ENCODE results near the gene GLT6D1. TPM values are rescaled to one million over a fixed set of nuclear protein-coding genes. Genes with fewer than 3 reads are reported as not detected.

Gene GLT6D1
- total and polyA plus RNA-seq, 2 of the 13 experiments (the other 11 are each of a cell fraction or from before 2014, with no cell fraction given) = not detected

DNA sequence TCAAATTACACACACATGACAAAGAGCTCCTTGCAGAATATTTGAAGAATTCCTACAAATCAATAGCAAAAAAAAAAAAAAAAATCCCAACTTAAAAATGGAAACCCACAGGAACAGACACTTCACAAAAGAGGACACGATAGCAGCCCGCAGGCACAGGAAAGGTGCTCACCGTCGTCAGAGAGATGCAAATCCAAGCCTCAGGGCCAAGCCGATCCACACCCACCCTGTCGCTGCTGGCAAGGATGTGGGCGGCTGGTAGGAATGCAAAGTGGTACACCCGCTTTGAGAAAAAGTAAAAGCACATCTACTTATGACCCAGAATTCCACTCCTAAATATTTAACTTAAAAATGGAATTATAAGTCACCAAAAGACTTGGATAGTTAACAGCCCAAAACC lies 34.6 kb upstream of the GLT6D1 start:
- no peak overlapping the region for H3K4me2 ChIP-seq (ENCODE audit: low read depth, low read length)
- no peak overlapping the region for H2AFZ ChIP-seq (ENCODE audit: low read length)
- no TSS peak for BruUV-seq (replicated peaks)
- H3K27me3 ChIP-seq (ENCODE audit: control insufficient read depth in 1 of 2, insufficient read depth in 2 of 2, low read length in 2 of 2) = peaks cover 5 to 39% of the 10 kb centered on the region in 2 experiments; a peak in 4 of 5 replicates
- H3K36me3 ChIP-seq (replicated peaks in 1 of 2; ENCODE audit: control insufficient read depth in 1 of 2, insufficient read depth in 2 of 2, low read length in 2 of 2) = no peaks in the 10 kb centered on the region
- no peak overlapping the region for H3K27ac ChIP-seq (ENCODE audit: extremely low read length, insufficient read depth, low read length)
- H3K4me1 ChIP-seq (ENCODE audit: insufficient read depth, low read length) = no peaks in the 10 kb centered on the region
- in situ Hi-C loops (cut with HindIII; ENCODE audit: extremely low pct_ligation_motif_present, low pct_unique_long_range_greater_than_20kb) = no loop called here
- H3K9me3 ChIP-seq (ENCODE audit: low read length) = no peaks in the 10 kb centered on the region
- intact Hi-C loops (cut with micrococcal nuclease; ENCODE audit: unreplicated experiment) = no loop called here
- ATAC-seq (no peak), FAIRE-seq (no peak), DNase-seq (ENCODE audit: low spot score) (no peak)
- no peak overlapping the region for H3K4me3 ChIP-seq (replicated peaks in 1 of 3; ENCODE audit: insufficient read depth in 1 of 3, low read depth in 2 of 3, low read length in 3 of 3)
- H4K20me1 ChIP-seq (ENCODE audit: insufficient read depth, low read length) = 0 out of 2 replicates have a peak, but pooled peaks cover 2% of the 10 kb centered on the region
- POLR2A ChIA-PET = no interaction called here
- CTCF ChIA-PET (ENCODE audit: low intra/inter-chr PET ratio, low total read pairs) = no interaction called here
- 41% methylated on average over 8 of the region's 8 CpGs for WGBS (ENCODE audit: low lambda C conversion rate)
- no peaks in the 10 kb centered on the region for H3K79me2 ChIP-seq (ENCODE audit: insufficient read depth, low read length)
- no peak overlapping the region for H3K9ac ChIP-seq (ENCODE audit: insufficient read depth, low read depth, low read length)
- TF ChIP-seq, protein P1, sequence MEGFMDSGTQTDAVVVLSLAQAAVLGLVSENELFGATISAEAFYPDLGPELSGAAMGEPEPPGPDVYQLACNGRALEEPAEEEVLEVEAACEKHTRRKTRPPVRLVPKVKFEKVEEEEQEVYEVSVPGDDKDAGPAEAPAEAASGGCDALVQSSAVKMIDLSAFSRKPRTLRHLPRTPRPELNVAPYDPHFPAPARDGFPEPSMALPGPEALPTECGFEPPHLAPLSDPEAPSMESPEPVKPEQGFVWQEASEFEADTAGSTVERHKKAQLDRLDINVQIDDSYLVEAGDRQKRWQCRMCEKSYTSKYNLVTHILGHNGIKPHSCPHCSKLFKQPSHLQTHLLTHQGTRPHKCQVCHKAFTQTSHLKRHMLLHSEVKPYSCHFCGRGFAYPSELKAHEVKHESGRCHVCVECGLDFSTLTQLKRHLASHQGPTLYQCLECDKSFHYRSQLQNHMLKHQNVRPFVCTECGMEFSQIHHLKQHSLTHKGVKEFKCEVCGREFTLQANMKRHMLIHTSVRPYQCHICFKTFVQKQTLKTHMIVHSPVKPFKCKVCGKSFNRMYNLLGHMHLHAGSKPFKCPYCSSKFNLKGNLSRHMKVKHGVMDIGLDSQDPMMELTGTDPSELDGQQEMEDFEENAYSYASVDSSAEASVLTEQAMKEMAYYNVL (CRISPR knock-in tag; IDR thresholded peaks at IDR 0.05; ENCODE audit: borderline replicate concordance) = no peak
- TF ChIP-seq CCAR2 (optimal IDR thresholded peaks at IDR 0.05; ENCODE audit: low read depth, low read length) (no peak), ATF7 (IDR thresholded peaks at IDR 0.05) (no peak), ATF7 (CRISPR knock-in tag; IDR thresholded peaks at IDR 0.05) (no peak), ZNF737 (CRISPR knock-in tag; IDR thresholded peaks at IDR 0.05; ENCODE audit: borderline replicate concordance) (no peak), ZNF777 (CRISPR knock-in tag; IDR thresholded peaks at IDR 0.05) (no peak), NR2F1 (CRISPR knock-in tag; IDR thresholded peaks at IDR 0.05) (no peak)
- TF ChIP-seq, protein P2, sequence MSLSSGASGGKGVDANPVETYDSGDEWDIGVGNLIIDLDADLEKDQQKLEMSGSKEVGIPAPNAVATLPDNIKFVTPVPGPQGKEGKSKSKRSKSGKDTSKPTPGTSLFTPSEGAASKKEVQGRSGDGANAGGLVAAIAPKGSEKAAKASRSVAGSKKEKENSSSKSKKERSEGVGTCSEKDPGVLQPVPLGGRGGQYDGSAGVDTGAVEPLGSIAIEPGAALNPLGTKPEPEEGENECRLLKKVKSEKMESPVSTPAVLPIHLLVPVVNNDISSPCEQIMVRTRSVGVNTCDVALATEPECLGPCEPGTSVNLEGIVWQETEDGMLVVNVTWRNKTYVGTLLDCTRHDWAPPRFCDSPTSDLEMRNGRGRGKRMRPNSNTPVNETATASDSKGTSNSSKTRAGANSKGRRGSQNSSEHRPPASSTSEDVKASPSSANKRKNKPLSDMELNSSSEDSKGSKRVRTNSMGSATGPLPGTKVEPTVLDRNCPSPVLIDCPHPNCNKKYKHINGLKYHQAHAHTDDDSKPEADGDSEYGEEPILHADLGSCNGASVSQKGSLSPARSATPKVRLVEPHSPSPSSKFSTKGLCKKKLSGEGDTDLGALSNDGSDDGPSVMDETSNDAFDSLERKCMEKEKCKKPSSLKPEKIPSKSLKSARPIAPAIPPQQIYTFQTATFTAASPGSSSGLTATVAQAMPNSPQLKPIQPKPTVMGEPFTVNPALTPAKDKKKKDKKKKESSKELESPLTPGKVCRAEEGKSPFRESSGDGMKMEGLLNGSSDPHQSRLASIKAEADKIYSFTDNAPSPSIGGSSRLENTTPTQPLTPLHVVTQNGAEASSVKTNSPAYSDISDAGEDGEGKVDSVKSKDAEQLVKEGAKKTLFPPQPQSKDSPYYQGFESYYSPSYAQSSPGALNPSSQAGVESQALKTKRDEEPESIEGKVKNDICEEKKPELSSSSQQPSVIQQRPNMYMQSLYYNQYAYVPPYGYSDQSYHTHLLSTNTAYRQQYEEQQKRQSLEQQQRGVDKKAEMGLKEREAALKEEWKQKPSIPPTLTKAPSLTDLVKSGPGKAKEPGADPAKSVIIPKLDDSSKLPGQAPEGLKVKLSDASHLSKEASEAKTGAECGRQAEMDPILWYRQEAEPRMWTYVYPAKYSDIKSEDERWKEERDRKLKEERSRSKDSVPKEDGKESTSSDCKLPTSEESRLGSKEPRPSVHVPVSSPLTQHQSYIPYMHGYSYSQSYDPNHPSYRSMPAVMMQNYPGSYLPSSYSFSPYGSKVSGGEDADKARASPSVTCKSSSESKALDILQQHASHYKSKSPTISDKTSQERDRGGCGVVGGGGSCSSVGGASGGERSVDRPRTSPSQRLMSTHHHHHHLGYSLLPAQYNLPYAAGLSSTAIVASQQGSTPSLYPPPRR (CRISPR knock-in tag; IDR thresholded peaks at IDR 0.05; ENCODE audit: borderline replicate concordance) = no peak
- TF ChIP-seq, protein P3, sequence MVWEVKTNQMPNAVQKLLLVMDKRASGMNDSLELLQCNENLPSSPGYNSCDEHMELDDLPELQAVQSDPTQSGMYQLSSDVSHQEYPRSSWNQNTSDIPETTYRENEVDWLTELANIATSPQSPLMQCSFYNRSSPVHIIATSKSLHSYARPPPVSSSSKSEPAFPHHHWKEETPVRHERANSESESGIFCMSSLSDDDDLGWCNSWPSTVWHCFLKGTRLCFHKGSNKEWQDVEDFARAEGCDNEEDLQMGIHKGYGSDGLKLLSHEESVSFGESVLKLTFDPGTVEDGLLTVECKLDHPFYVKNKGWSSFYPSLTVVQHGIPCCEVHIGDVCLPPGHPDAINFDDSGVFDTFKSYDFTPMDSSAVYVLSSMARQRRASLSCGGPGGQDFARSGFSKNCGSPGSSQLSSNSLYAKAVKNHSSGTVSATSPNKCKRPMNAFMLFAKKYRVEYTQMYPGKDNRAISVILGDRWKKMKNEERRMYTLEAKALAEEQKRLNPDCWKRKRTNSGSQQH (CRISPR knock-in tag; IDR thresholded peaks at IDR 0.05; ENCODE audit: low read depth) = no peak
- TF ChIP-seq, protein P4, sequence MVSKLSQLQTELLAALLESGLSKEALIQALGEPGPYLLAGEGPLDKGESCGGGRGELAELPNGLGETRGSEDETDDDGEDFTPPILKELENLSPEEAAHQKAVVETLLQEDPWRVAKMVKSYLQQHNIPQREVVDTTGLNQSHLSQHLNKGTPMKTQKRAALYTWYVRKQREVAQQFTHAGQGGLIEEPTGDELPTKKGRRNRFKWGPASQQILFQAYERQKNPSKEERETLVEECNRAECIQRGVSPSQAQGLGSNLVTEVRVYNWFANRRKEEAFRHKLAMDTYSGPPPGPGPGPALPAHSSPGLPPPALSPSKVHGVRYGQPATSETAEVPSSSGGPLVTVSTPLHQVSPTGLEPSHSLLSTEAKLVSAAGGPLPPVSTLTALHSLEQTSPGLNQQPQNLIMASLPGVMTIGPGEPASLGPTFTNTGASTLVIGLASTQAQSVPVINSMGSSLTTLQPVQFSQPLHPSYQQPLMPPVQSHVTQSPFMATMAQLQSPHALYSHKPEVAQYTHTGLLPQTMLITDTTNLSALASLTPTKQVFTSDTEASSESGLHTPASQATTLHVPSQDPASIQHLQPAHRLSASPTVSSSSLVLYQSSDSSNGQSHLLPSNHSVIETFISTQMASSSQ (IDR thresholded peaks at IDR 0.05; ENCODE audit: low read depth) = no peak
- TF ChIP-seq, protein P4 (CRISPR knock-in tag; IDR thresholded peaks at IDR 0.05; ENCODE audit: borderline replicate concordance) = no peak
- TF ChIP-seq, protein P5, sequence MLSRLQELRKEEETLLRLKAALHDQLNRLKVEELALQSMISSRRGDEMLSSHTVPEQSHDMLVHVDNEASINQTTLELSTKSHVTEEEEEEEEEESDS (CRISPR knock-in tag; IDR thresholded peaks at IDR 0.05; ENCODE audit: borderline replicate concordance) = no peak
